ENCODE data around the gene SERPINE1. TPM values are rescaled to one million over a fixed set of nuclear protein-coding genes. Genes with fewer than 3 reads are reported as not detected.
"Not testable (repeated sequence)": the region's sequence is repeated elsewhere in the genome, so short reads cannot be mapped to it uniquely, and the experiment has no call there.

The SERPINE1 gene
- total RNA-seq, 1 experiment from 2014 or later = 25.6 TPM

DNA sequence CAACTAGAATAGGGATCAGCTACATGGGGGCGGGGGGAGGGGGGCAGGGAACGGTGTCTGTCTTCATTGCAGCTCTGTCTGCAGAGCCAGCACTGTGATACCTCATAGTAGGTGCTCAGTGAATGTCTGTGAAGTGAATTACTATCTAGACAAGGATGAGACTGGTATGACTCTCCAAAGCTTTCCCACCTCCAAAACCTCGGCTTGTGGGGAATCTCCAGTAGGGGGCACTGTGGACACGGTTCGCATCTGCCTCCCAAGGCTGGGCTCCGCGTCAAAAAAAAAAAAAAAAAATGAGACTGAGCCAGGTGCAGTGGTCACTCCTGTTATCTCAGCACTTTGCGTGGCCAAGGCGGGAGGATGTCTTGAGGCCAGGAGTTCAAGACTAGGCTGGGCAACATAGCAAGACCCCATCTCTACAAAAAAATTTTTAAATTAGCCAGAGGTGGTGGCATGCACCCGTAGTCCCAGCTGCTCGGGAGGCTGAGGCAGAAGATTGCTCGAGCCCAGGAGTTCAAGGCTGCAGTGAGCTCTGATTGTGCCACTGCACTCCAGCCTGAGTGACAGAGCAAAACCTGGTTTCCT is 32.0 kb upstream of the SERPINE1 start:
- DNase-seq (ENCODE audit: low read depth in 1 of 2, low spot score in 2 of 2) = peak; percentile 62 to 65
- no peaks in the 10 kb centered on the region for H3K9me3 ChIP-seq (replicated peaks)
- H3K4me3 ChIP-seq = no peak overlapping the region
- H3K27me3 ChIP-seq (replicated peaks) = no peaks in the 10 kb centered on the region
- H3K27ac ChIP-seq = peak overlapping the region; percentile 86
- H3K4me1 ChIP-seq (replicated peaks) = peaks cover 47% of the 10 kb centered on the region
- peaks cover 9% of the 10 kb centered on the region for H3K36me3 ChIP-seq

DNA sequence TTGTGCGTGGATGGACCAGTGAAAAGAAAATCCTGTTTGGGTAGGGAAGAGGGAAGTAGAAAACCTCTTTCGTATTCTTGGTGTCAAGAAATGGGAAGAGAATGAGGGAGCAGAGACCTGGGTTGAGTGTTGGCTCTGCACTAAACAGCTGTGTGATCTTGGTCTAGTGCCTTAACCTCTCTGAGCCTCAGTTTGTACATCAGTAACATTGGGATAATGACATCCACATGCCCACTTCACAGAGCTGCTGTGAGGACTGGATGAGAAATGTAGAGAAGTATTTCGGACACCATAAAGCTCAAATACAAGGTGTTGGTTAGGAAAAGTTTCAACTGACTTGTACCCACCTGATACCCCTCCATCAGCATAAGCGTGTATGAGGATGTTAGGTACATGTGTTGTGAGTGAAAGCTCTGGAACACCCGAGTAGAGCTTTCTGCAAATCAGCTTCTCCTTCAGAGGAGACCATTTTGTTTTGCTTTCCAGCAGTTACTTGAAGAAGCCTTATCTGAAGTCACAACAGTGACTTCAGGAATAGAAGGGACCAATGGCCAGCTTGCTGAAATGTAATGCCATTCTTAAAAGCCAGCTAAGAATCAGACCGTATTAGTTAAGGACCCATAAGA is 30.5 kb upstream of the SERPINE1 start:
- DNase-seq (ENCODE audit: low read depth in 1 of 2, low spot score in 2 of 2) = no peak
- Histone ChIP-seq H3K9me3 (replicated peaks) (no peaks in the 10 kb centered on the region), H3K36me3 (peaks cover under 1% of the 10 kb centered on the region), H3K4me3 (no peak overlapping the region), H3K27me3 (replicated peaks) (no peaks in the 10 kb centered on the region), H3K27ac (no peak overlapping the region), H3K4me1 (replicated peaks) (peaks cover 56% of the 10 kb centered on the region)

DNA sequence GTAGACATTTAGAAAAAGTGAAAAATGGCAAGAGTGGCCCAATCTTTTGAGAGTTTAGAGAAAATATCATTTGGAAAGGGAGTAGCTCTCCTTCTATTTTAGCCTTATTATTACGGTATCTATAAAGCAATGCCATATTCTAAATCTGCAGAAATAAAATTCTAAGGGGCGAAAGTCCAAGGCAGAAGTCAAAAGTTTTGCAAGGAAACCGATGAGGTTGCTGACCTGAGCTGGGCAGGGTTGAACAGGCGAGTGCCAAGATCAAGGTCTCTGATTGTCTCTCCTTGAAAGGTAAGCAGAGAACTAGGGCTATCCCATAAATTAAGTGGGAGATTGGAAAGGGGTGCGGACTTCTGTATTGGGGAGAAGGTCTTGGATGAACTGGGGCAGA is 30.0 kb upstream of the SERPINE1 start:
- no peak for DNase-seq (ENCODE audit: low read depth in 1 of 2, low spot score in 2 of 2)
- Histone ChIP-seq H3K4me3 (no peak overlapping the region), H3K27me3 (replicated peaks) (no peaks in the 10 kb centered on the region), H3K36me3 (no peaks in the 10 kb centered on the region; the same call in 1 of the 2 replicates), H3K4me1 (replicated peaks) (peaks cover 61% of the 10 kb centered on the region), H3K9me3 (replicated peaks) (no peaks in the 10 kb centered on the region), H3K27ac (no peak overlapping the region)

DNA sequence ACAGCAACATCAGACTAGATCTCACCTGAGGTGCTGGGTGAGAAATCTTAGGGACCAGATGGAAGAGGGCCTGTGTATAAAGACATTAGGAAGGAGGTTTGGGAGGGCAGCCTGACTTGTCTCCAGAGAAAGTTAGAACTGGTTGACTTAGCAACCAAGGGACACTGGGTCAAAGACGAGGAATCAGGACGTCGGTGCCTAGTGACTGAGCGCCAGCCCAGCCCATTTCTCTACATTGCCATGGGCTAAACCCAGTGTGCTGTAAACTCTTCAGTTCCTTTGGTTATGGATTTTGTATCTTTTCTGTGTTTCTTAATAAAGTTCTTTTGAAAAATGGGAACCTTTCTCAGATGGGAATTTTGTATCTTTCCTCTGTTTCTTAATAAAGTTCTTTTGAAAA is 29.3 kb upstream of the SERPINE1 start:
- no peaks in the 10 kb centered on the region for H3K27me3 ChIP-seq (replicated peaks)

DNA sequence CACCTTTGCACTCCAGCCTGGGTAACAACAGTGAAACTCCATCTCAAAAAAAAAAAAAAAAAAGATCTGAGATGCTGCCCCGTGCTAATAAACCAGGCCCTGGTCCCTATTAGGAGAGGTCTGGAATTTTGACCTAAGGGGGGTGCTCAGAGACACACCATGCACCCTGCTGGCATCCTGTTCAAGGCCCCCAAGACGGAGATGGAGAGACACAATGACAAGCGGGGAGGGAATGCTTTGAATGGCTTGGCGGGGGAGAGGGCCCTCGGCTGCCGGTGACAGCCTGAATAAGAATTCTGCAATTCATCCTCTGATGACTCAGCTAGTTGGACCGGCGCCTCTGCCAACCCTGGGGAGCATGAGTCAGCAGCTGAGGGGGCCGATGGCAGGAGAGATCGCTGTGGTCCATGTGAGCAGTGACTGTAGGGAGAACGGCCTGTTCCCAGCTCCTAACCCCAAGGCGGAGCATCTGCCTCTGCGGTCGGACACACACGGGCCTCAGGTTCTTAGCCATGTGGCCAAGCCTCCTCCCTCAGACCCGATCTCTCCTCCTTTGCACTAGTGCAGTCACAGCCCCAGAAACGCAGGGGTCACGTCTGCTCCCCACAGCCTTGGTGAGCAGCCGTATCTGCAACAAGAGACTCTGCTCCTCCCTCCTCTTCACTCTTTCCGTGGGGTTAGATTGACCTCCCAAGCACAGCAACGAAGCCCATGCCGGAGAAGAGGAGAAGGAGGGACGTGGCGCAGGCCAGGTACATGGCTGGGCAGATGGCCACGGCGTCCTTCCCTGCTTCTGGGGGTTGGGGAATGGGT is 26.7 kb upstream of the SERPINE1 start:
- peak overlapping the region; percentile 5; the same call in 1 of the 2 replicates for H3K4me3 ChIP-seq
- H3K9me3 ChIP-seq (replicated peaks) = no peaks in the 10 kb centered on the region
- no peaks in the 10 kb centered on the region; the same call in 1 of the 2 replicates for H3K36me3 ChIP-seq
- no peaks in the 10 kb centered on the region for H3K27me3 ChIP-seq (replicated peaks)
- H3K4me1 ChIP-seq (replicated peaks) = peaks cover 72% of the 10 kb centered on the region
- peak overlapping the region; percentile 90 for H3K27ac ChIP-seq
- DNase-seq (ENCODE audit: low read depth in 1 of 2, low spot score in 2 of 2) = peak; percentile 99

More for the DNA sequence above, 29.3 kb upstream of the SERPINE1 start:
- Histone ChIP-seq H3K4me1 (replicated peaks) (peaks cover 67% of the 10 kb centered on the region), H3K9me3 (replicated peaks) (no peaks in the 10 kb centered on the region), H3K4me3 (no peak overlapping the region), H3K36me3 (no peaks in the 10 kb centered on the region; the same call in 1 of the 2 replicates), H3K27ac (no peak overlapping the region)
- DNase-seq (ENCODE audit: low read depth in 1 of 2, low spot score in 2 of 2) = no peak

DNA sequence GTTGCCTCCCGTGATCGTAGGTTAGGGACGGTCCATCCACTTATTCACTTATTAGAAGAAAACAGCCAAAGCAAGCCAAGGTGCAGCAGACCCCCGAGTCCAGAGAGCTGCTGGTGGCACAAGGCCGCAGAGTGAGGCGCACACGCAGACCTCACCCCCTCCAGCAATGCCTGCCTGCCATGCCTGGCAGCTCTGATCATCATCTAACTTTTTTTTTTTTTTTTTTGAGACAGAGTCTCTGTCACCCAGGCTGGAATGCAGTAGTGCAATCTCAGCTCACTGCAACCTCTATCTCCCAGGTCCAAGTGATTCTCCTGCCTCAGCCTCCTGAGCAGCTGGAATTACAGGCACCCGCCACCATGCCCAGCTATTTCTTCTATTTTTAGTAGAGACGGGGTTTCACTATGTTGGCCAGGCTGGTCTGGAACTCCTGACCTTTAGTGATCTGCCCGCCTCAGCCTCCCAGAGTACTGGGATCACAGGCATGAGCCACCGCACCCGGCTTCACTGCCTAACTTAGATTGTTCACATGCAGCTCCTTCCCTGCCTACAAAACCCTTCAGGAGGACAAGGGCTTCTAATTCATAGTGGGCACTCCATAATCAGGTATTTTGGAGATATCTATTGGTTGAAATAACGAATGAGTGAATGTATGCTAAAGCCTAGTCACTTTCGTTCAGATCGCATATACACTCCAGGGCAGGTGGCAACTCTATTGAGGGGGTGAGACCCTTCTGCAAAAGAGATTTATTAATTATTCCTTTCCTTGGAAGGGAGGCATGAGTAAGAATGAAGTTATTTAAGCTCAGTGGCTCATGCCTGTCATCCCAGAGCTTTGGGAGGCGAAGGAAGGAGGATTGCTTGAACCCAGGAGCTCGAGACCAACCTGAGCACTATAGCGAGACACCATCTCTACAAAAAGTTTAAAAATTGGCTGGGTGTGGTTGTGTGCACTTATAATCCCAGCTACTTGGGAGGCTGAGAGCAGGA is 25.8 kb upstream of the SERPINE1 start:
- peaks cover 68% of the 10 kb centered on the region for H3K4me1 ChIP-seq (replicated peaks)
- no peak overlapping the region for H3K4me3 ChIP-seq
- H3K9me3 ChIP-seq (replicated peaks) = no peaks in the 10 kb centered on the region
- no peak for DNase-seq (ENCODE audit: low read depth in 1 of 2, low spot score in 2 of 2)
- no peaks in the 10 kb centered on the region for H3K27me3 ChIP-seq (replicated peaks)
- no peaks in the 10 kb centered on the region for H3K36me3 ChIP-seq
- peak overlapping the region; percentile 90 for H3K27ac ChIP-seq

DNA sequence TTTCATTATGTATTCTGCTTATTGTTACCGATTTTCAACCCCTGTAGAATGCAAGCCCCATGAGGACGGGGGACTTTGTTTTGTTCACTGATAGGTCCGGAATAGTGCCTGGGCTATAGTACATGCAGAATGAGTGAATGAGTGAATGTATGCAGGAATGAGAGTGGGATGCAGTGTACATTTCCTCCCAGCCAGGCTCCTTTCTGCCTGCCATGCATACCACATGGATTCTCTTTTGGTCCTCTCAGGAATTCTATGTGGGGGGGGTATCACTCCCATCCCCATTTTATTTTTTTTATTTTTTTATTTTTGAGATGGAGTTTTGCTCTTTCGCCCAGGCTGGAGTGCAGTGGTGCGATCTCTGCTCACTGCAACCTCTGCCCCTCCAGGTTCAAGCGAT is 24.9 kb upstream of the SERPINE1 start:
- Histone ChIP-seq H3K4me1 (replicated peaks) (peaks cover 68% of the 10 kb centered on the region), H3K36me3 (no peaks in the 10 kb centered on the region), H3K27ac (peak overlapping the region; percentile 90; the same call in 1 of the 2 replicates), H3K4me3 (no peak overlapping the region), H3K27me3 (replicated peaks) (no peaks in the 10 kb centered on the region), H3K9me3 (replicated peaks) (no peaks in the 10 kb centered on the region)
- no peak for DNase-seq (ENCODE audit: low read depth in 1 of 2, low spot score in 2 of 2)

DNA sequence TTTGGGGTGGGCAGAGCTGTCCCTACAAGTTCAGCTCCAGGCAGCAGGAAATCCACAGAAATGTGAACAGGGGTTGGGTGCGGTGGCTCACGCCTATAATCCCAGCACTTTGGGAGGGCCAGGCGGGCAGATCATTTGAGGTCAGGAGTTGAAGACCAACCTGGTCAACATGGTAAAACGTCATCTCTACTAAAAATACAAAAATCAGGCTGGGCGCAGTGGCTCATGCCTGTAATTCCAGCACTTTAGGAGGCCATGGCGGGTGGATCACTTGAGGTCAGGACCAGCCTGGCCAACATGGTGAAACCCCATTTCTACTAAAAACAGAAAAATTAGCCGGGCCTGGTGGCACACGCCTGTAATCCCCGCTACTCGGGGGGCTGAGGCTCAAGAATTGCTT is 23.2 kb upstream of the SERPINE1 start:
- H3K36me3 ChIP-seq; H3K27me3 ChIP-seq (replicated peaks); DNase-seq (ENCODE audit: low read depth in 1 of 2, low spot score in 2 of 2); H3K4me3 ChIP-seq; H3K9me3 ChIP-seq (replicated peaks): not testable (repeated sequence)
- peaks cover 64% of the 10 kb centered on the region for H3K4me1 ChIP-seq (replicated peaks)
- peak overlapping the region; percentile 6 for H3K27ac ChIP-seq

DNA sequence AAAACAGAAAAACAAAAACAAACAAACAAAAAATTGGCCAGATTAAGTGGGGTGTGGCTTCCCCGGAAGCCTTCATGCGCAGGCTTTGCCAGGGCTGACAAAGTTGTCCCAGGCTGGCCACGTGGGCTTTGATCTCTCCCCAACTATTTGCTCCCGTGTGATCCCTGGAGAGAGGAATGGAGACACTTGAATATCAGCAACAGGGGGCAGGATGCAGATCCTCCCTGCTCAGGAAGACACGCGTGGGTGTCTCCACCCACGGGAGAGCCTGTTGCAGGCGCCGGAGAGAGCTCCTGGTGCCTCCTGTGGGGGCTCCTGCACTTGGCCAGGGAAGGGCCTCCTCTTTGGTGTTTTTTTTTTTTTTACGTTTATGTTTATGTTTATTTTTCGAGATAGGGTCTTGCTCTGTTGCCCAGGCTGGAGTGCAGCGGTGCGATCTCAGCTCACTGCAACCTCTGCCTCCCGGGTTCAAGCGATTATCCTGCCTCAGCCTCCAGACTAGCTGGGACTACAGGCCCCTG is 22.7 kb upstream of the SERPINE1 start:
- Histone ChIP-seq H3K36me3 (no peaks in the 10 kb centered on the region), H3K9me3 (replicated peaks) (no peaks in the 10 kb centered on the region), H3K4me3 (no peak overlapping the region), H3K27me3 (replicated peaks) (no peaks in the 10 kb centered on the region), H3K27ac (peak overlapping the region; percentile 6; the same call in 1 of the 2 replicates), H3K4me1 (replicated peaks) (peaks cover 64% of the 10 kb centered on the region)
- DNase-seq (ENCODE audit: low read depth in 1 of 2, low spot score in 2 of 2) = no peak

DNA sequence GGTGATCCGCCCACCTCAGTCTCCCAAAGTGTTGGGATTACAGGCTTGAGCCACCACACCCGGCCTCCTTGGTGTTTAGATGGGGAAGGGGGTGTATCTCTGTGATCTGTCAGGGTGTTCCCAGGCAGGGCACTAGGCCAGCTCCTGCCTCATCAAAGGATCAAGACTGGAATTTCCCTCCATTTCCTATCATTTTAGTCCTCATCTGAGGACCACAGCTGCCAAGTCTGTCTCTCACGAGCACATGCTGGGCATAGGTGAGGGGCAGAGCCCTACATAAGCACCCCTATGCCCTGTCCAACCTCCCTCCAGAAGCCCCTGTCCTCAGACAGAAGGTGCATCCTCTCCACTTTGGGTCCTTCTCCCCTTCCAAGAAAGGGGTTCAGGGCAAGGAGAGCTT is 22.1 kb upstream of the SERPINE1 start:
- peaks cover 59% of the 10 kb centered on the region for H3K4me1 ChIP-seq (replicated peaks)
- no peaks in the 10 kb centered on the region for H3K27me3 ChIP-seq (replicated peaks)
- H3K9me3 ChIP-seq (replicated peaks) = no peaks in the 10 kb centered on the region
- no peak overlapping the region for H3K27ac ChIP-seq
- DNase-seq (ENCODE audit: low read depth in 1 of 2, low spot score in 2 of 2) = no peak
- no peaks in the 10 kb centered on the region for H3K36me3 ChIP-seq
- H3K4me3 ChIP-seq = no peak overlapping the region

DNA sequence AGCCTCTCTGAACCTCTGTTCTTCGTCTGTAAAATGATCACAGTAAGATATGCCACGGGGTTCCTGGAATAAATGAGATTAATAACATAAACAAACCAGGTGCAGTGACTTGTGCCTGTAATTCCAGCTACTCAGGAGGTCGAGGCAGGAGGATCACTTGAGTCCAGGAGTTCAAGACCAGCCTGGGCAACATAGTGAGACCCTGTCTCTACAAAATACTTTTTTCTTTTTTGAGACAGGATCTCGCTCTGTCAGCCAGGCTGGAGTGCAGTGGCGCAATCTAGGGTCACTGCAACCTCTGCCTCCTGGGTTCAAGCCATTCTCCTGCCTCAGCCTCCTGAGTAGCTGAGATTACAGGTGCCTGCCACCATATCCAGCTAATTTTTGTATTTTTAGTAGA is 21.7 kb upstream of the SERPINE1 start:
- not testable (repeated sequence) for H3K27me3 ChIP-seq (replicated peaks); H3K9me3 ChIP-seq (replicated peaks); DNase-seq (ENCODE audit: low read depth in 1 of 2, low spot score in 2 of 2); H3K4me3 ChIP-seq; H3K27ac ChIP-seq; H3K36me3 ChIP-seq
- H3K4me1 ChIP-seq (replicated peaks) = peaks cover 55% of the 10 kb centered on the region

DNA sequence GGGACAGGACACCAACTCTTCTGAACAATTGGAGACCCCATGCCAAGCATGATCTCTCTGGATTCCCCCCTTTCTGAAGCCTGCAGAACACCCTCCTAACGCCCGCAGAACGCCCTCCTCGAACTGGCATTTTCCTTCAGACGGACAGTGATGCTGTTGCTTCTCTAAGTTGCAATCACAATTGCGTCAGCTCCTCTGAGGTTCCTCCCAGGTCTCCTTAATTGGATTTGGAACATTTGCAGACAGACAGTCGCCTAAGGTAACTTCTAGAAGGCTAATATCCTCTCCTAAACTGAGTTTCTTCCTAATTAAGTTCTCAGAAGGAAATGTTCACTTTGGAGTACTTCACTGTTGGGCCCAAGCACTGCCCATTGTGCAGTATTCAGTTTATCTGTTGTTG is 20.5 kb upstream of the SERPINE1 start:
- Histone ChIP-seq H3K9me3 (replicated peaks) (no peaks in the 10 kb centered on the region), H3K27me3 (replicated peaks) (no peaks in the 10 kb centered on the region), H3K27ac (no peak overlapping the region), H3K4me3 (no peak overlapping the region), H3K4me1 (replicated peaks) (peaks cover 46% of the 10 kb centered on the region), H3K36me3 (no peaks in the 10 kb centered on the region)
- no peak for DNase-seq (ENCODE audit: low read depth in 1 of 2, low spot score in 2 of 2)

DNA sequence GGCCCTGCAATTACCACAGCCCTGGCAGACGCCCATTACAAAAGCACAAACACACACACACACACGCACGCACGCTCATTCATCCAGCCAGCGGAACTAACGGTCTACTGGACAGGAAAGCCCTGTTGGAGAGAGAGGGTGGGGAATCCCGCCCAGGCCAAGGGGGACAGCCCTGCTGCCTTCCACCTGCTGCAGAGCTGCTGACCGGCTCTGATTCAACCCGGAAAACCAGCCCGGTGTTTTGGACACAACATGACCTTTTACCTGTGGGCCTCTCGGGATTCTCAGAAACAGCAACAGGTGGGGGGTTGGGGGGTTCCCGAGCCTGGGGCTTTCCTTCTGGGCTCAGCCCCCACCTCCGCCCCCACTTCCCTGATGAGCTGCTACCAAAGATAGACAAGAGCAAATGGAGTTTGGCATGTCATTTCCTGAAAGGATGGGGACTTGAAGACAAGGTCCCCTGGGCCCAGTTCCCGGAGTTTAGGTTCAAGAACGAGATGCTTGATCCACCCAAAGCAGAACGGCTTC is 18.5 kb upstream of the SERPINE1 start:
- no peaks in the 10 kb centered on the region for H3K27me3 ChIP-seq (replicated peaks)
- no peak overlapping the region for H3K27ac ChIP-seq
- DNase-seq (ENCODE audit: low read depth in 1 of 2, low spot score in 2 of 2) = no peak
- no peaks in the 10 kb centered on the region for H3K36me3 ChIP-seq
- peaks cover 45% of the 10 kb centered on the region for H3K4me1 ChIP-seq (replicated peaks)
- no peak overlapping the region for H3K4me3 ChIP-seq
- no peaks in the 10 kb centered on the region for H3K9me3 ChIP-seq (replicated peaks)

Data from SJSA1 (cell line).